Nephron (organoid): Measurements from ENCODE around the gene AMZ1.

ENCODE experiments used
- H3K27ac Mint-ChIP-seq, 3 experiments: 2 replicates each; pipeline ENCODE4 v1.8.0; 2020; ENCODE audit warnings: mixed read lengths in 3 of 3, mild to moderate bottlenecking in 2 of 3, moderate library complexity in 1 of 3
- H3K27me3 Mint-ChIP-seq: 2 replicates; pipeline ENCODE4 v1.8.0; 2021; ENCODE audit warnings: low read depth, mild to moderate bottlenecking, moderate library complexity, mixed read lengths
- H3K36me3 Mint-ChIP-seq: 2 replicates; pipeline ENCODE4 v1.8.0; 2020; ENCODE audit warnings: low read depth, mixed read lengths
- H3K4me1 Mint-ChIP-seq: 2 replicates; pipeline ENCODE4 v1.8.0; 2020; ENCODE audit warnings: mixed read lengths
- H3K4me3 Mint-ChIP-seq, 3 experiments: 2 replicates each; pipeline ENCODE4 v1.8.0; 2020; ENCODE audit warnings: mild to moderate bottlenecking in 3 of 3, mixed read lengths in 3 of 3, moderate library complexity in 2 of 3
- H3K9me3 Mint-ChIP-seq: 2 replicates; pipeline ENCODE4 v1.8.0; 2020; ENCODE audit warnings: mixed read lengths
- CTCF ChIP-seq, 3 experiments: fragments of 200-600 bp; sonication (generic); IDR thresholded peaks; one replicate each; pipeline ENCODE4 v1.5.0; 2021; ENCODE audit warnings: antibody characterized with exemption in 3 of 3; ENCODE audit not compliant: unreplicated experiment in 3 of 3

The AMZ1 gene

GRCh38 chr7:2684501-2684900, 3.5 kb upstream of the AMZ1 start:
- Mint-ChIP-seq H3K4me1 (peaks cover 17% of the 10 kb centered on the region), H3K36me3 (no peaks in the 10 kb centered on the region), H3K27ac (no peak overlapping the region), H3K4me3 (no peak overlapping the region), H3K27me3 (peaks cover 64% of the 10 kb centered on the region), H3K9me3 (no peaks in the 10 kb centered on the region)
- no peak for TF ChIP-seq CTCF (IDR thresholded peaks at IDR 0.05; ENCODE audit: unreplicated experiment in 3 of 3)

- no peak for TF ChIP-seq CTCF (IDR thresholded peaks at IDR 0.05; ENCODE audit: unreplicated experiment in 3 of 3)
- no peaks in the 10 kb centered on the region for H3K36me3 Mint-ChIP-seq
- no peak overlapping the region for H3K27ac Mint-ChIP-seq
- H3K4me1 Mint-ChIP-seq, result peaks cover 20% of the 10 kb centered on the region
- no peaks in the 10 kb centered on the region for H3K9me3 Mint-ChIP-seq
- H3K4me3 Mint-ChIP-seq, result no peak overlapping the region
- H3K27me3 Mint-ChIP-seq, result peaks cover 72% of the 10 kb centered on the region
Measured at GRCh38 chr7:2686101-2686500, 1.9 kb upstream of the AMZ1 start.

GRCh38 chr7:2687338-2687869, 598 bp upstream of the AMZ1 start:
- Mint-ChIP-seq H3K36me3 (no peaks in the 10 kb centered on the region), H3K27ac (no peak overlapping the region), H3K27me3 (peaks cover 69% of the 10 kb centered on the region), H3K4me3 (peak overlapping the region in 1 of 3 experiments; percentile 34), H3K4me1 (peaks cover 17% of the 10 kb centered on the region), H3K9me3 (no peaks in the 10 kb centered on the region)
- no peak for TF ChIP-seq CTCF (IDR thresholded peaks at IDR 0.05; ENCODE audit: unreplicated experiment in 3 of 3)

- Mint-ChIP-seq H3K27me3 (peaks cover 66% of the 10 kb centered on the region), H3K4me1 (peaks cover 10% of the 10 kb centered on the region), H3K4me3 (peak overlapping the region; percentile 59 to 69 (median 60)), H3K9me3 (no peaks in the 10 kb centered on the region), H3K27ac (no peak overlapping the region), H3K36me3 (no peaks in the 10 kb centered on the region)
- TF ChIP-seq CTCF (IDR thresholded peaks at IDR 0.05; ENCODE audit: unreplicated experiment in 3 of 3), result no peak
Measured at GRCh38 chr7:2688409-2689342, 674 bp downstream of the AMZ1 start.

GRCh38 chr7:2689343-2689847, 1.4 kb downstream of the AMZ1 start:
- Mint-ChIP-seq H3K27me3 (peaks cover 64% of the 10 kb centered on the region), H3K27ac (no peak overlapping the region), H3K9me3 (no peaks in the 10 kb centered on the region), H3K36me3 (no peaks in the 10 kb centered on the region), H3K4me3 (peak overlapping the region in 2 of 3 experiments; percentile 59 to 60), H3K4me1 (peaks cover 10% of the 10 kb centered on the region)
- no peak for TF ChIP-seq CTCF (IDR thresholded peaks at IDR 0.05; ENCODE audit: unreplicated experiment in 3 of 3)
